COLO668 (cell line): Measurements from ENCODE around the gene SAV1.
A peak's percentile ranks its signal among the peaks of the same experiment; 100 is the strongest.
"Not testable (repeated sequence)": the region's sequence is repeated elsewhere in the genome, so short reads cannot be mapped to it uniquely, and the experiment has no call there.

Experiments
- DNase-seq: peaks from one replicate; lab custom pipeline; 2025; ENCODE audit not compliant: unreplicated experiment; lab: John Stamatoyannopoulos, UW

SAV1 gene

DNA sequence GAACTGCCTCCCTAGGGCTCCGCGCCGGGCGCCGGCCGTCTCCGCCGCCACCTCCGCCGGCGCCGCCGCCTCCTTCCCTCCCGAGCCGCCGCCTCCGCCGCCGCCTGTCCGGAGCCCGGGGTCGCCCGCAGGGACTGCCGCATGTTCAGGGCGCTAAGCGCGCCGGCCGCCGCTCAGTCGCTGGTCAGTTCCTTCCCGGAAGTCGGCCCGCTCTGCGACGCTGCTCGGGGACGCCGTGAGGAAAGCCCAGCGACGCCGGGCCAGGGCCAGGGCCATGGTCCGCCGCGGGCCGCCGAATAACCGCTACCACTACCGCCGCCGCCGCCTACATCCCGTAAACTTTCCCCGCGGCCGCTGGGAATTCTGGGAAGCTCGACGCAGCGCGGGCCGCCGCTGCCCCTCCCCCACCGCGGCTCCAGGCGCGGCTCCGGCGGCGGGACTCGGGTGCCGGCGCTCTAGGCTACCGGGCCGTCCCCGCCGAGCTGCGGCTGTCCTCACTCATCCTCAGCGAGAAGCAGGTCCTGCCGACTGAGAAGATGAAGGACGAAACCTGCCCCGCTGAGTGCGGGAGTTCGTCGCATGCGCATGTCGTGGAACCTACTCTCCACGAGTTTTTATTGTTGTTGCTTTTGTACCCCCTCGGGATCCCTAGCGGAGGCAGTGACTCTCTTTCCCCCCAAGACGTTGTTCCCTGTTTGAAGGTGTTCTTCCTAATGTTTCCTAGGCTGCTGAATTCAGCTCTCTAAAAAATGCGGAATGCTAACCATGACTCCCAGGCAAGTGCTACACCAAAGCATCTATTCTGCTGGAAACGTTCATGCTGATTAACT is at the start of gene SAV1:
Gene SAV1 (minus strand): TSS at position 311 of the 830 bp plus-strand sequence. CDS start 339 bp downstream, outside the sequence.
- peak; percentile 95 for DNase-seq

DNA sequence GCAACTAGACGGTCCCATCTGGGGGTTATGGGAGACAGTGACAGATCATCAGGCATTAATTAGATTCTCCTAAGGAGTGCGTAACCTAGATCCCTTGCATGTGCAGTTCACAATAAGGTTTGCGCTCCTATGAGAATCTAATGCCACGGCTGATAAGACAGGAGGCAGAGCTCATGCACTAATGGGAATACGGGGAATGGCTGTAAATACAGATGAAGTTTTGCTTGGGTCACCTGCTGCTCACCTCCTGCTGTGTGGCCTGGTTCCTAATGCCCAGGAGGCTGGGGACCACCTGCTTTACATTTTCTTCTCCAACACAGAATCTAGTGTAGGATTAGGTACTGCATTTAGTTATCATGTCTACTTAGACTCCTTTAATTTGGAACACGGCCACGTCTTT is 49.7 kb upstream of the SAV1 start:
- no peak for DNase-seq

DNA sequence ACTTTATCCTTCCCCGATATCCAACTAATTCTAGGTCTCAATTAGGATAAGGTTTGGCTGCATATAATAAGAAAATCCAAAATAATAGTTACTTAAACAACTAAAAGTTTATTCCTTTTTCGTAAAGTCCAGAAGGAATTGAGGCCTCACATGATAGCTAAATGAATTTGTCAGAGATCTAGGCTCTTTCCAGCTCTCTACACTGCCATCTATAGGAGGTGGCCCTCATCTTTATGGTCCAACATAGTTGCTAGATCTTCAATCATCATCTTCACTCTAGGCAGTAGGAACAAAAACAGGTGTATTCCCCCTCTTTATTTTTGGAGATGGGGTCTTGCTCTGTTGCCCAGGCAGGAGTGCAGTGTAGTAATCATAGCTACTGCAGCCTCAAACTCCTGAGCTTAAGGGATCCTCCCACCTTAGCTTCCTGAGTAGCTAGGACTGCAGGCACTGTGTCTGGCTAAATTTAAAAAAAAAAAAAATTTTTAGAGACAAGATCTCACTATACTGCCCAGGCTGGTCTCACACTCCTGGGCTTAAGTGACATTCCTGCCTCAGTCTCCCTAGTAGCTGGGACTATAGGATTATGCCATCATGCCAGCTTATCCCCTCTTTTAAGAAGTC is 46.5 kb upstream of the SAV1 start:
- no peak for DNase-seq

DNA sequence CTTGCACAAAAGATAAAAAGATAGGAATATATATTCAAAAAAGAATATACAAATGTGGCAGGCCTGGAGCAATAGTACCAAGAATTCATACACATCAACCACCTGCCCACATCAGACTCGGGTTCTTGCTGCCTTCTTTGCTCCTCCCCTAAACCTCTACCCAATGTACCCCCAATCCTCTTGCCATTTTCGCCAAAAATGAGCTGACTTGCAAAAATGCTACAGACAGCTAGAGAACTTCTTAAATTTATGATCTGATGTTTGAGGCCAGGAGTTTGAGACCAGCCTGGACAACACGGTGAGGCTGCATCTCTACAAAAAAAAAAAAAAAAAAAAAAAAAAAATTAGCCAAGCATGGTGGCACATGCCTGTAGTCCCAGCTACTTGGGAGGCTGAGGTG is 42.9 kb upstream of the SAV1 start:
- DNase-seq, result no peak

DNA sequence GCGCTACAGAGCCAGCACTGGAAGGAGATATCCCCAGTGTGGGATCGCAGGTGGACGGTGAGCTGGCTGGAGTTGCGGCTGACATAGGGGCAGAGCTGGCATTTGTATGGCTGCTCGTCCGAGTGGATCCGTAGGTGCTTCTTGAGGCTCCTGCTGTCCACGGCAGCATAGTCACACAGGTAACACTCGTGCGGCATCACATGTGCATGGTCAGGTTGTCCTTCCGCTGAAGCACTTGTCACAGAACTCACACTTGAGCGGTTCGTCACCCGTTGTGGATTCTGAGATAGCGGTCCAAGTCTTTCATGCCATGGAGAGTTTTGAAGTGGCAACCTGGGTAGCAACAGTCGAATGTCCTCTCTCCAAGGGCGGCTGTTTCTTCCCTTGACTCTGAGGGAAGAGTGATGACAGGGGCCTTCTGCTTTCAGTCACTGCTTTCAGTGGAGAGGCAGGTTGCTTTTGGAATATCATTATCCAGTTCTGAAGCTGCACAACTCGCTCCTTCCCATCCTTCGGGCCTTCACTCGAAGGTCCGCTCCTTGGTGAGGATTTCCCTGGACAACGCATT is 37.0 kb upstream of the SAV1 start:
- DNase-seq, result no peak

DNA sequence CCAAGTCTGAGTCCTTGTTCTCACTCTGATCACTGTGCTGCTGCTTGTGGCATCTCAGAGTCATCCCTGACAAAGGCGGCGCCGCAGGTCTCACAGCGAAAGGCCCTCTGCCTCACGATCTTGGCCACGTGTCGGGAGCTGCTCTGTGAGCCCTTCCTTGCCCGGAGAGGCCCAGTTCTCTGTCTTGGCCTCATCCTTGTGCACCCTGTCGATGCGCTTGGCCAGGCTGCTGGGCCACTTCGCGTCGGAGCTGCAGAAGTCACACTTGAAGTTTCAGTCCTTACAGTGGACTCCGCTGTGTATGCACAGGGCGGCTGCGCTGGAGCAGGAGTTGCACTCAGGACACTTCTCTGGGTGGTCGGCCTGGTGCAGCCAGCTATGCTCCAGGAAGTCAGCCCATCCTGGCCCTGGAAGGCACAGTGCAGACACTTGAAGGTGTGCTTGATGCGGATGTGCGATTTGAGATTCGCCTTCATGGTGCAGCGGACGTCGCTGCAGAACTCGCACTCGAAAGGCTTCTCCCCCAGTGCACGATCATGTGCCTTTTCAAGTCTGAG is 36.4 kb upstream of the SAV1 start:
- DNase-seq, result no peak

DNA sequence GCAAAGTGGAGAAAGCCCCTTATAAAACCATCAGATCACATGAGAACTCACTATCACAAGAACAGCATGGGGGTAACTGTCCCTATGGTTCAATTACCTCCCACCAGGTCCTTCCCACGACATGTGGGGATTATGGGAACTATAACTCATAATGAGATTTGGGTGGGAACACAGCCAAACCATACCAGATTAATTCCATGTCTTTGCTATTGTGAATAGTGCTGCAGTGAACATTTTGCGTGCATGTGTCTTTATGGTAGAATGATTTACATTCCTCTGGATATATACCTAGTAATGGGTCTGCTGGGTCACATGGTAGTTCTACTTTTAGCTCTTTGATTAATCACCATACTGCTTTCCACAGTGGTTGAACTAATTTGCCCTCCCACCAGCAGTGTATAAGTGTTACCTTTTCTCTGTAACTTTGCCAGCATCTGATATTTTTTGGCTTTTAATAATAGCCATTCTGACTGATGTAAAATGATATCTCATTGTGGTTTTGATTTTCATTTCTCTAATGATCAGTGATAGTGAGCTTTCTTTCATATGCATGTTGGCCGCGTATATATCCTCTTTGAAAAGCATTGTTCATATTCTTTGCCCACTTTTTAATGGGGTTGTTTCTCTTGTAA is 29.7 kb upstream of the SAV1 start:
- no peak for DNase-seq

DNA sequence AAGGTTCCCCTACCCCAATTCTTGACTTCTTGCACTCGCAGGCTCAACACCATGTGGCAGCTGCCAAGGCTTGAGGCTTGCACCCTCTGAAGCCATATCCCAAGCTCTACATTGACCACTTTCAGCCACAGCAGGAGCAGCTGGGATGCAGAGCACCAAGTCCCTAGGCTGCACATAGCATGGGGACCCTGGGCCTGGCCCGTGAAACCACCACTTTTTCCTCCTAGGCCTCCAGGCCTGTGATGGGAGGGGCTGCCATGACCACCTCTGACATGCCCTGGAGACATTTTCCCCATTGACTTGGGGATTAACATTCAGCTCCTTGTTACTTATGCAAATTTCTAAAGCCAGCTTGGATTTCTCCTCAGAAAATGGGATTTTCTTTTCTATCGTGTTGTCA is 26.2 kb upstream of the SAV1 start:
- DNase-seq, result not testable (repeated sequence)

DNA sequence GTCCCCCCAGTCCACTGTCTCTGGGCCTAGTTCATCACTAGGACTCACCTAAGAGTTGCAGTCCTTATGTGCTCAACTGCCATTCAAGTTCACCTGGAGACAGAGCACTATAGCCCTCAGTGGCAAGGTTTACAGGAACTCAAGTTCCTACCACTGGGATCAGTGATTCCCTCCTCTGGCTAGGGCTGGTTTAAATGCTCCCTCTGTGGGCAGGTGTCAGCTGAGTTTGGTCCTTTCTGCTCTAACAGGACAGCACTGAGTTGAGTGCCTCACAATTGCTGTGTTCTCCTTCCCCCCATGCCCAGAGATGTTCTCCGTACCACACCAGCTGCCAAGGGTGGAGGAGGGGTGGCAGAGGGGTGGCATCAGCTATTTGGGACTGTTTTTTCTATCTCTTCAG is 20.8 kb upstream of the SAV1 start:
- DNase-seq, result no peak

DNA sequence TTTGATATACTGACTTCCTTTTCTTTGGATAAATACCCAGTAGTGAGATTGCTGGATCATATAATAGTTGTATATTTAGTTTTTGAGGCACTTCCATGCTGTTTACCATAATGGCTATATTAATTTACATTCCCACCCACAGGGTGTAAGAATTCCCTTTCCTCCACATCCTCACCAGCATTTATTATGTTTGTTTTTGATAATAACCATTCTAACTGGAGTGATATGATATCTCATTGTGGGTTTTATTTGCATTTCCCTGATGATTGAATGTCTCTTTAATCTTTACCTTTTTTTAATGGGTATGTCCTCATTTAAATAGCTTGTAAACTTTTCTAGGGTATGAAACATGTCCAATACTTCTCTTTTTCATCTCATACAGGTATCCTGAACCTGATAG is 11.6 kb upstream of the SAV1 start:
- DNase-seq, result no peak

DNA sequence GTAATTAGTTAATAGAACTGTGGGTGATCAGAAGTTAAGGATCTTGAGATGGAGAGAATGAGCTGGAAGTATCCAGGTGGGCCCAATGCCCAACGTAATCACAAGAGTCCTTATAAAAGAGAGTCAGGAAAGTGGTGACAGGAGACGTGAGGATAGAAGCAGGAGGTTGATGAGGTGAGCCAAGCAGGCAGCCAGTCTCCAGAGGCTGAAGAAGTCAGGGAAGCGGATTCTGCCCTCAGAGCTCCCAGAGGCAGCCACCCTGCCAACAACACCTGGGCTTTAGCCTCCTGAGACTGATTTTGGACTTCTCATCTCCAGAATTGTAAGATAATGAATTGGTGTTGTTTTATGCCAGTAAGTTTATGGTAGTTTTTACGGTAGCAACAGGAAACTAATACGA is 10.1 kb upstream of the SAV1 start:
- DNase-seq, result no peak

DNA sequence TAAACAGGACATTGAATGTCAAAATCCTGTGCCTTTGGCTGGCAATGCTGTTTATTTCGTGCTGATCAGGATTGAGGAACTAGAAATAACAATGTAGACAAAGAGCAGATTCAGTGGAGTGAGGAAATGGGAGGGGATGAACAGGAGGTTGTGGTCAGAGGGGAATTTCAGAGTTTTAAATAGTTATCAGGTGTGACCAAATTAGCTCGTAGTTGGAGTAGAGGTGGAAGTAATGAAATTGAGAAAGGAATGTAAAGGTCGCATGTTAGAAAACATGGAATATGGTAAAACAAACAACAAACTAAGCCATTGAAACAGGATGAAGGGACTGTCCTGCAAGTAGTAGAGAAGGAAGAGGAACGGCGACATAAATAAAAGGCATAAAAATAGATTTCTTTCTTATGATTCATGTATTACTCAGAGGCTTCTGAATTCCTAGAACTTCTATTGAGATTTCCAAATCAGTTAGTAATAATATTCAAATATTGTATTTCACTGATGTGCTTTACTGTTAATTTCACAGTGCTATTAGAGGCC is 9.5 kb upstream of the SAV1 start:
- DNase-seq, result no peak

DNA sequence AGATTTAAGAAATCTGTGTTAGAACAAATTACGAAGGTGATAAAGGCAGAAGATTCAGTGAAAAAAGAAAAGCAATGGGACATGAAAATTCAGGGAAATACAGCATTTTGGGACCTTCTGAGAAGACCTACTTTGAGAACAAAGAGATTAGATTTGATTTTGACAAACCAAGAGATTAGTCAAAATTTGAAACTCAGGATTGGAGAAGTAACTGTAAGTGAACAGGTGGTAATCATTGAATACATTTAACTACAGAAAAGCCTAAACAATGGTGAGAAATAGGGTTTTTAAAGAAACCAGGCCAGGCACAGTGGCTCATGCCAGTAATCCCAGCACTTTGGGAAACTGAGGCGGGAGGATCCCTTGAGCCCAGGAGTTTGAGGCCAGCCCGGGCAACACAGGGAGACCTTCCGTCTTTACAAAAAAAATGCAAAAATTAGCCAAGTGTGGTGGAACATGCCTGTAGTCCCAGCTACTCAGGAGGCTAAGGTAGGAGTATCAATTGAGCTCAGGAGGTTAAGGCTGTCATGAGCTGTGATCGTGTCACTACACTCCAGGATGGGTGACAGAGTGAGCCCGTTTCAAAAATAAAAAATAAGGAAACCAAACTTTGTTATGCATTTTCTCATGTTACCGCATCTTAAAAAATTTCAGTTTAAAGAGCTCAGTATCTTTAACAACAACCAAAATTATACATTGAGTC is 8.9 kb upstream of the SAV1 start:
- DNase-seq, result no peak

DNA sequence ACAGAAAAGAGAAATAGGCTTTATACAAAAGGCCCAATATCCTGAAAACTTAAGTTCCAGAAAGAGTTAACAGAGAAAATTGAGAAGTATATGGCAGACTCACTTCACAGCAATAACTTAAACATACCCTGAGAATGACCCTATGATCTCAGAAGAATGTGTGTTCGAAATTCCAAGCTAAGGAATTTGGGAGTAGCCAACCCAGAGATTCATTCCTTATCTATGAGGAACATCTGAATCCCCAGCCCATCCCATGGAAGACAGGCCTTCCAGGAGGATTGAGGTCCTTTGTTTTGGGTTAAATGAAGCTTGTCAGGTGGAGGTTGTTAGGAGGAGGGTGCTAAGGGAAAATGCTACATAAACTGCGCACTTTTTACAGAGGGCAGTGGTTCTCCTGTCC is 7.5 kb upstream of the SAV1 start:
- DNase-seq, result no peak

DNA sequence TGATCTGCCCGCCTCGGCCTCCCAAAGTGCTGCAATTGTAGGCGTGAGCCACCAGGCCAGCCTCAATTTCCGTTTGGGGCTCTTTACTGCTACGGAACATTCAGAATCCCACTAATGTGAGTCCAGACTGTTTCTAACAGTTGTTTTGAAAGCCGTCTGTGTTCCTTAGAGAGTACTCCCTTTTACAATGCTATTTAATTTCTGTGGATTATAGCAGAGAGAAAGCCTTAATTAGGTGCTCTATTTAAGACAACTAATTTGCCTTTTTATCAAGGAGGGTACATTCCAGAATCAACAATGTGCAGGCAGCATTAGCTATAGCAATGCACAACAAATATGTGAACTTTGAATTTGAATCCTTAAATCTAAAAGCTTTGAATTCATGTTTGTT is 2.8 kb upstream of the SAV1 start:
- DNase-seq, result no peak

DNA sequence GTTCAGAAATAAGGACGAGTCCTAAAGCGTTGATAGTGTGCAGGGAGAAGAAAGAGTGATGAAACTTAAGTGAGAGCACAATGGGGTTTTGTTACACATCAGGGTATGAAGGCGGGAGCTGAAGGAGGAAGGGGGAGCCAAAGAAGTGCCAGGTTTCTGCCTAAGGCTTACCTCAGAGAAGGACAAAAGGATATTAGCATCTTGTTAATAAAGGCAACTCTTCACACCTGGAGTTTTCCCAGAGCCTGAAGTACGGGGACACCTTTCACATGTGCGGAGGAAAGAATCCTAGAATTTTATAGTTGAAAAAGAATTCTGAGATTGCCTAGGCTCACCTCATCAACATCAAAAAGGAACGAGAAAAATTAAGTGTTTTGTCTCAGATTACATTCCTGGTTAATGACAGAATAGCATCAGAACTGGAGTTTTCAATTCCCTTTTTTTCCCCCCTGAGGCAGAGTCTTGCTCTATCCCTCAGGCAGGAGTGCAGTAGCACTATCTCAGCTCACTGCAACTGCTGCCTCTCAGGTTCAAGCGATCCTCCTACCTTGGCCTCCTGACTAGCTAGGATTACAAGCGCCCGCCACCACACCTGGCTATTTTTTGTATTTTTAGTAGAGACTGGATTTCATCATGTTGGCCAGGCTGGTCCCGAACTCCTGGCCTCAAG is 2.2 kb upstream of the SAV1 start:
- DNase-seq, result no peak

DNA sequence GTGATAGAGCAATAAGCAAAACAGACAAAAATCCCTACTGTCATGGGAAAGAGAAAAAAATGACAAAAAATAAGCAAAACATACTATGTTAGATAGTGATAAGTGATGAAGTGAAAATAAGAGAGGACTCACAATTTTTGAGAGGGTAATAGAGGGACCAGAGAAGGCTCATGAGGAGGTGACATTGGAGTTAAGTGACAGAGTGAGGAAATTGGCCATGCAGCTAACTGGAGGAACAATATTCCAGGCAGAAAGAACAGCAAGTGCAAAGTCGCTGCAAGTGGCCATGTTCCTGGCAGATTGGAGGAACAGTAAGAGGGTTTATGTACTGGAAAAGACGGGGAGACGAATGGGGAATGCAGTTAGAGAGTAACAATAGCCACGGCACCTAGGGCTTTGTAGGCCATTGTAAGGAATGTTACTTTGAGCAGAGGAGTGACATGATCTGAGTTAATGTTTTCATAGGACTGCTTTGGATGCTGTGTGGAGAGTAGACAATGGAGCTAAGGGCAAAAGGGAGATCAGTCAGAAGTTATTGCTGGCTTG is 1.4 kb upstream of the SAV1 start:
- no peak for DNase-seq

DNA sequence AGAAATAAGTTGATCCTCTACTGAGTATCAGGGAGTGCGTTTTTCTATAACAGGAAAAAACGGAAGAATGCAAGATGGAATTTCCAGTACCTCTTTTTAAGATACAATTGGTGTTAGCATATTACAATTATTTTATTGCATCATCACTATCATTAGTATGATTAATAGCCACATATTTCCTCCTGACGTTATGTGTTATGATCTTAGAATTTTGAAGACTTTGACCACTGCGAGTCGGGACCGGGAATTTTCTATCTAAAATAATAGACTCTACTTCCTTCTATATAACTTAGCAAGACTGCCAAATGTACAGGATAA is 679 bp upstream of the SAV1 start:
- no peak for DNase-seq

DNA sequence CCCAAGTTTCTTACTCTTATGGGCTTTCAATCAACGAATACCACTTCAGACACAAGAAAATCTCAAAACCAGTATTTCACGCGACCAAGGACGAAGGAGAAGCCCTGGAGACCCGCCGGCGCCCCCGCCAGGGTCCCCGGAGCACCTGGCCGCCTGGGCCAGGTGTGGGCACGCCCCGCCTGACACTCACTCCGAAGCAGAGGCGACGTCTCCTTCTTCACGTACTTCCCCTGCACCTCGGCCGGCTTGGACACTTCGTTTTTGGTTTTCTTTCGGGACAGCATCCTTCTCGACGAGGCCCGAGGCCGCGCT is 466 bp downstream of the SAV1 start:
- DNase-seq, result peak; percentile 80
